Thyroid gland (tissue), 4 donors: Measurements from ENCODE around the gene RNF220. TPM values are rescaled to one million over a fixed set of nuclear protein-coding genes. Genes with fewer than 3 reads are reported as not detected.
A peak's percentile ranks its signal among the peaks of the same experiment; 100 is the strongest.

Source experiments
- DNase-seq, 2 donors: peaks; one replicate each; pipeline ENCODE4 v3.0.0-alpha.2; 2019
- H3K27ac ChIP-seq, 3 donors: fragments of 200-600 bp; sonication (generic); 1 replicate in 2 of 3; 2 replicates in 1 of 3; pipeline ENCODE4 v1.5.1; 2016 to 2019; ENCODE audit warnings: mild to moderate bottlenecking in 1 of 3, moderate library complexity in 1 of 3
- H3K27me3 ChIP-seq: fragments of 200-600 bp; sonication (generic); one replicate; pipeline ENCODE4 v1.5.1; 2019
- H3K36me3 ChIP-seq, 2 donors: fragments of 200-600 bp; sonication (generic); one replicate each; pipeline ENCODE4 v1.5.1; 2016 to 2019
- H3K4me1 ChIP-seq, 2 donors: fragments of 200-600 bp; sonication (generic); one replicate each; pipeline ENCODE4 v1.5.1; 2017 to 2019
- H3K4me3 ChIP-seq, 3 donors: fragments of 200-600 bp; sonication (generic); replicated peaks in 1 of 3; 1 replicate in 2 of 3; 2 replicates in 1 of 3; pipeline ENCODE4 v1.5.1; 2016; ENCODE audit warnings: mild to moderate bottlenecking in 1 of 3
- H3K9me3 ChIP-seq: fragments of 200-600 bp; sonication (generic); one replicate; pipeline ENCODE4 v1.5.1; 2017
- POLR2A ChIP-seq, 2 donors: fragments of 450-650 bp; IDR thresholded peaks; one replicate each; pipeline ENCODE4 v1.6.1; 2017; ENCODE audit warnings: antibody characterized with exemption in 2 of 2, mild to moderate bottlenecking in 2 of 2, moderate library complexity in 1 of 2
- WGBS, 2 donors: methylation state at CpG; one replicate each; pipeline ENCODE4 v1.1.5; 2017; 5-methylcytosine and 5-hydroxymethylcytosine counted together
- intact Hi-C: fragments of 100-400 bp; cut with DNase I; formaldehyde crosslinking; loops from one replicate; pipeline ENCODE4 v1.15.1; 2023
- total RNA-seq, 4 donors: library from RNA; depleted of rRNA; stranded (reverse); fragments of >200 nt; gene quantifications; one replicate each; pipeline ENCODE4 v1.2.3, GENCODE V29; 2016
- TF ChIP-seq, protein P1 (sequence below), 6 experiments: fragments of 200-600 bp in 3 of 6; fragments of 450-650 bp in 3 of 6; sonication (generic) in 3 of 6; IDR thresholded peaks; one replicate each; pipeline ENCODE4 v1.5.1; 2016 to 2019; ENCODE audit warnings: antibody characterized with exemption in 6 of 6, mild to moderate bottlenecking in 2 of 6, inconsistent platforms in 1 of 6, moderate library complexity in 1 of 6

Gene RNF220
- 100 to 1,000 TPM in 2 of 4 donors, 10 to 100 TPM in 2; 88.7 to 117 (median 102) TPM for total RNA-seq

DNA sequence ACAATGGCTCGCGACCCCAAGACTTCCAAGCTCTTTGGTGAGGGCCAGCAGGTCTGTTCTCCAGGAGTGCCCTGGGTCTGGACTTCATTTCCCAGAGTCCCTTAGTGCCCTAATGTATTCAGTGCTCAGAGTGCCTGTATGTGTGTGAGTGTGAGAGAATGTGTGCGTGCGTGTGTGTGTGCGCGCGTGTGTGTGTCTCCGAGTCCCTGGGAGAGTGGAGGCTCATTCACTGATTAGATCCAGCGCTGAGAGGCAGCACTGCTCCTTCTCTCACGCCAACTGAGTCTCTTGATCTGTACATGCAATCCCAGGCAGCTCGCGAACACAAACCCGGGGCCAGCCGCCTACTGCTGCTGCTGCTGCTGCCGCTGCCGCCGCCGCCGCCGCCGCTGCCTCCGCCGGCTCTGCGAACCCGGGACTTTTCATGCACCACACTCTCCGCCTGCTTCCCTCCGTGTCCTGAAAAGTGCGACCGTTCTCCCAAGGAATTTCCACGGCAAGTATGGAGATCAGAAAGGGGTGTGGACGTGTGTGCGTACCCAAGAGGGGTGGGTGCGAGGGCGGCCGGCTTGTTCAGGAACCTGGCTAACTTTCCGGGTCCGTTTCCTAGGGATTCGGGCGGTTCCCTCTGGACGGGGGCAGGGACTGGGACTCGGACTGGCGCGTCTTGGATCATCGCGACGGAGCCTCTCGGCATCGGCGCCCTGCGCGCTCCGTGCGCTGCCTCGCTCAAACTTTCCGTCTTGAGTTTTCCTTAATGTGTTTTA lies at the start of gene RNF220:
Gene RNF220 (plus strand): TSS at position 225 of the 767 bp plus-strand sequence.
- Histone ChIP-seq H3K4me3 (peak within 1 kb of the TSS in 1 of 3 donors; percentile 30), H3K36me3 (no peaks in the 10 kb centered on the region), H3K4me1 (peaks cover 29 to 39% of the 10 kb centered on the region in 2 donors), H3K27me3 (peaks cover 47% of the 10 kb centered on the region), H3K9me3 (no peaks in the 10 kb centered on the region), H3K27ac (peak within 1 kb of the TSS in 1 of 3 donors; percentile 19)
- intact Hi-C loops = no loop called here
- 3 to 4% methylated on average over 45 to 52 of the region's 55 CpGs for WGBS, 2 donors
- TF ChIP-seq, protein P1, sequence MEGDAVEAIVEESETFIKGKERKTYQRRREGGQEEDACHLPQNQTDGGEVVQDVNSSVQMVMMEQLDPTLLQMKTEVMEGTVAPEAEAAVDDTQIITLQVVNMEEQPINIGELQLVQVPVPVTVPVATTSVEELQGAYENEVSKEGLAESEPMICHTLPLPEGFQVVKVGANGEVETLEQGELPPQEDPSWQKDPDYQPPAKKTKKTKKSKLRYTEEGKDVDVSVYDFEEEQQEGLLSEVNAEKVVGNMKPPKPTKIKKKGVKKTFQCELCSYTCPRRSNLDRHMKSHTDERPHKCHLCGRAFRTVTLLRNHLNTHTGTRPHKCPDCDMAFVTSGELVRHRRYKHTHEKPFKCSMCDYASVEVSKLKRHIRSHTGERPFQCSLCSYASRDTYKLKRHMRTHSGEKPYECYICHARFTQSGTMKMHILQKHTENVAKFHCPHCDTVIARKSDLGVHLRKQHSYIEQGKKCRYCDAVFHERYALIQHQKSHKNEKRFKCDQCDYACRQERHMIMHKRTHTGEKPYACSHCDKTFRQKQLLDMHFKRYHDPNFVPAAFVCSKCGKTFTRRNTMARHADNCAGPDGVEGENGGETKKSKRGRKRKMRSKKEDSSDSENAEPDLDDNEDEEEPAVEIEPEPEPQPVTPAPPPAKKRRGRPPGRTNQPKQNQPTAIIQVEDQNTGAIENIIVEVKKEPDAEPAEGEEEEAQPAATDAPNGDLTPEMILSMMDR (IDR thresholded peaks at IDR 0.05) = no peak
- TF ChIP-seq POLR2A (IDR thresholded peaks at IDR 0.05) = no peak
- peak; percentile 38 to 55 for DNase-seq

DNA sequence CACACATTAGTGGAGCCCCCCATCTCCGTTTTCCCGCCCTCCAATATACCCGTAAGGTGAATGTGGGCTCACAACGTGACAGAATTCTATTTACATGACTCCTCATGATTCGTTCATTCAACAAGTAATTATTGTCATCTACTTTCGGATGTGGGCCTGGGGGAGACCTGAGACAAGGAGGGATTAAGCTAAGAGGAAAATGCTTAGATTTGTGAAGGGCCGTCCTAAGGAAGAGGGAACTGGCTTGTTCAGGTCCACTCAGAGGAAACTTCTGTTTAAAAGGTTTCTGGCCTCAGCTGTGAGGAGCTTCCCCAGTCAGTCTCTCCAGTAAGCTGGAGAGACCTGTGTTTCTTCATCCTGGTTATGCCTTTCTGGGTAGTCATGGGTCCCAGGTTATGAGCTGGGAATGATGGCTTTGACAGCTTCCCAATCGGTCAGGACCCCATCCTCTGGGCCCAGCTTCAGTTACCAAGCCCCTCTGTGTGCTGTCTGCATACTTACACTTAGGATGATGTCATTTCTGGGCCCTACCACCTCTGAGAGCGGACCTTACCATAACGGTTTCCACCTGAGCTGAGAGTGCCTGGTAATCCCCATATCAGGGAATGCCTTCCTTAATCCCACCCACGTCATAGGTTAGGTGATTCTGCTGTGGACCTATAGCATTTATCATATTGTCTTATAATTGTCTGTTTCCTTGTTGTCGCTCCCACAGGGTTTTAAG lies 49.3 kb upstream of the RNF220 start:
- Histone ChIP-seq H3K27me3 (no peaks in the 10 kb centered on the region), H3K27ac (no peak overlapping the region), H3K4me3 (peak overlapping the region in 1 of 3 donors; percentile 97), H3K4me1 (peaks cover 10% of the 10 kb centered on the region in 2 donors), H3K36me3 (no peaks in the 10 kb centered on the region), H3K9me3 (no peaks in the 10 kb centered on the region)
- TF ChIP-seq POLR2A (IDR thresholded peaks at IDR 0.05) = no peak
- TF ChIP-seq, protein P1 (IDR thresholded peaks at IDR 0.05) = no peak
- 62 to 65% methylated on average over 12 of the region's 12 CpGs for WGBS, 2 donors
- intact Hi-C loops = no loop called here
- DNase-seq = peak in 1 of 2 donors; percentile 3

DNA sequence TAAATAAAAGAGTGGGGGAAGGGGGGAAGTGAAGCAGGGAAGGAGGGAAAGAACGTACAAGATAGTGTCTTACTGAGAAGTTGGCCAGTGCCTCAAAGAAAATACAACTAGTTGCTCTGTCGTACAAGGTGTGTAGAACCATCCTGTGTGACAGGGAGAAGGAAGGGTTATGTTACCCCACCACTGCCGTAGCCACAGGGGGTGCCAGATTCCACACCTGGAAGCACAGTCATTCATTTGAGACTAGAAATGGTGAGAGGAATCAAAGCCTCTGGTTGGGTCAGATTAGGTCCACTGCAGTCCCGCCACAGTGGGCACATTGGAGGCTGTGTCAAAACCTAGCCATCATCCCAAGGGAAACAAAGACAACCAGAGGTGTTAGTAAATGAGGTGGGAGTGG lies 47.3 kb upstream of the RNF220 start:
- H3K27ac ChIP-seq = no peak overlapping the region
- no peaks in the 10 kb centered on the region for H3K36me3 ChIP-seq
- 69 to 84% methylated on average over 4 of the region's 4 CpGs for WGBS, 2 donors
- no peak for DNase-seq
- H3K4me3 ChIP-seq = no peak overlapping the region
- H3K27me3 ChIP-seq = no peaks in the 10 kb centered on the region
- H3K9me3 ChIP-seq = no peaks in the 10 kb centered on the region
- peaks cover 10% of the 10 kb centered on the region in 2 donors for H3K4me1 ChIP-seq
- TF ChIP-seq, protein P1 (IDR thresholded peaks at IDR 0.05) = no peak
- no peak for TF ChIP-seq POLR2A (IDR thresholded peaks at IDR 0.05)
- intact Hi-C loops = no loop called here

DNA sequence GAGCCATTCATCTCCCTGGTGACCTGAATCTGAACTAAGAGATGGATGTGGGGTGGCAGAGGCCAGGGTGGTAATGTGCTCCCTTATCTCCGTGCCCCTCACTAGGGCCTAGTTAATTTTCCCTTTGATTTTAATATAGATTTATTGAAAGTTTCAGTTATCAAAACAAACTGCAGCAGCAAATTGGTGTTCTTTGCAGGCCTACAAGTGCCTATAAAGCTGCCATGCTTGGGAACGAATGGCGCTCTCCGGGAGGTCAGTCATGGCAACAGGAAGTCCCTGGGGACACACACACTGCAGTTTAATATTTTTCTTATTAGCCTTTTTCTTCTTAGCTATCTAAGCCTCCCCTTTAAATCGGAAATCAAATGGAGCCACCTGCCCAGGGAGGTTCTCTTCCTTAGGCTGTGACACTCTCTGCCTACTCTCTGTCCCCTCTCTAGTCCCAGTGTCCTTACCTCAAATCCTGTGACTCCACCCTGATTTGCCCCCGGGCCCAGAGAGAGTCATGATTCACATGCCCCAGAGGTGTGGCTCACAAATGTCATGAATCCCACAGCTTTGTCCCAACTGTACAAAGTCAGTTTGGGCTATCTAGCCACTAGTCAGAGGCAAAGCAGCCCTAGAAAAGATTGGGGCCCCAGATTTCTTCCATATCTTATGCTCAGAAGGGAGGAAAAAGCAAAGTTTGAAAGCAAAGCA lies 45.7 kb upstream of the RNF220 start:
- no peak for DNase-seq
- H3K27me3 ChIP-seq = no peaks in the 10 kb centered on the region
- no peaks in the 10 kb centered on the region for H3K36me3 ChIP-seq
- H3K9me3 ChIP-seq = no peaks in the 10 kb centered on the region
- WGBS, 2 donors = 80 to 84% methylated on average over 6 of the region's 6 CpGs
- intact Hi-C loops = no loop called here
- no peak overlapping the region for H3K4me3 ChIP-seq
- H3K4me1 ChIP-seq = peaks cover 1 to 2% of the 10 kb centered on the region in 2 donors
- H3K27ac ChIP-seq = no peak overlapping the region
- TF ChIP-seq POLR2A (IDR thresholded peaks at IDR 0.05) = no peak
- TF ChIP-seq, protein P1 (IDR thresholded peaks at IDR 0.05) = no peak
